ENCODE results near the gene ACKR2. TPM values are rescaled to one million over a fixed set of nuclear protein-coding genes. Genes with fewer than 3 reads are reported as not detected.

The ACKR2 gene
- total and polyA plus RNA-seq, 3 donors from 2014 or later: 2.7 to 7.8 (median 3.4) TPM

- TF ChIP-seq POLR2A (IDR thresholded peaks at IDR 0.05): no peak
- no peak for TF ChIP-seq CTCF (IDR thresholded peaks at IDR 0.05)
- WGBS, 2 donors: 91 to 97% methylated on average over 2 of the region's 2 CpGs
- intact Hi-C loops (cut with DNase I; ENCODE audit: low total_unique reads): no loop called here
- no peaks in the 10 kb centered on the region for H3K27me3 ChIP-seq
- no peaks in the 10 kb centered on the region for H3K9me3 ChIP-seq
- peaks cover 14% of the 10 kb centered on the region for H3K4me1 ChIP-seq
- no peak for DNase-seq
- no peak overlapping the region for H3K27ac ChIP-seq
- no peaks in the 10 kb centered on the region for H3K36me3 ChIP-seq (ENCODE audit: low read depth, missing control alignments)
- no peak overlapping the region for H3K4me3 ChIP-seq
These were observed 9.0 kb upstream of the ACKR2 start for GRCh38 chr3:42800251-42800650.

GRCh38 chr3:42801048-42801620 is 8.1 kb upstream of the ACKR2 start:
- Histone ChIP-seq H3K4me3 (no peak overlapping the region), H3K9me3 (no peaks in the 10 kb centered on the region), H3K36me3 (ENCODE audit: low read depth, missing control alignments) (no peaks in the 10 kb centered on the region), H3K27ac (no peak overlapping the region), H3K4me1 (peaks cover 15% of the 10 kb centered on the region), H3K27me3 (no peaks in the 10 kb centered on the region)
- no peak for DNase-seq
- WGBS, 2 donors: 83 to 84% methylated on average over 3 of the region's 3 CpGs
- TF ChIP-seq CTCF (IDR thresholded peaks at IDR 0.05): no peak
- no peak for TF ChIP-seq POLR2A (IDR thresholded peaks at IDR 0.05)
- intact Hi-C loops (cut with DNase I; ENCODE audit: low total_unique reads): no loop called here

- peaks cover 15% of the 10 kb centered on the region for H3K4me1 ChIP-seq
- no peak overlapping the region for H3K27ac ChIP-seq
- H3K4me3 ChIP-seq: no peak overlapping the region
- TF ChIP-seq POLR2A (IDR thresholded peaks at IDR 0.05) (no peak), CTCF (IDR thresholded peaks at IDR 0.05) (no peak)
- H3K9me3 ChIP-seq: no peaks in the 10 kb centered on the region
- H3K36me3 ChIP-seq (ENCODE audit: low read depth, missing control alignments): no peaks in the 10 kb centered on the region
- H3K27me3 ChIP-seq: no peaks in the 10 kb centered on the region
- intact Hi-C loops (cut with DNase I; ENCODE audit: low total_unique reads): no loop called here
- 82 to 88% methylated on average over 4 of the region's 4 CpGs for WGBS, 2 donors
- no peak for DNase-seq
These were observed 7.5 kb upstream of the ACKR2 start for GRCh38 chr3:42801784-42802183.

GRCh38 chr3:42802876-42803413 is 6.3 kb upstream of the ACKR2 start:
- 40 to 41% methylated on average over 11 of the region's 11 CpGs for WGBS, 2 donors
- Histone ChIP-seq H3K4me1 (peaks cover 15% of the 10 kb centered on the region), H3K27ac (peak overlapping the region; percentile 93 to 95)

More at GRCh38 chr3:42802876-42803413, 6.3 kb upstream of the ACKR2 start:
- no peaks in the 10 kb centered on the region for H3K9me3 ChIP-seq
- no peak for TF ChIP-seq POLR2A (IDR thresholded peaks at IDR 0.05)
- TF ChIP-seq CTCF (IDR thresholded peaks at IDR 0.05): no peak
- no peaks in the 10 kb centered on the region for H3K27me3 ChIP-seq
- peak overlapping the region; percentile 86 to 90 for H3K4me3 ChIP-seq
- no peak for DNase-seq
- intact Hi-C loops (cut with DNase I; ENCODE audit: low total_unique reads): no loop called here
- no peaks in the 10 kb centered on the region for H3K36me3 ChIP-seq (ENCODE audit: low read depth, missing control alignments)

Data from testis (tissue), 3 donors.